HepG2 (cell line): ENCODE results near the gene ZNF653. TPM values are rescaled to one million over a fixed set of nuclear protein-coding genes. Genes with fewer than 3 reads are reported as not detected.
A peak's percentile ranks its signal among the peaks of the same experiment; 100 is the strongest.

Experiments
- CBX1 ChIP-seq: IDR thresholded peaks from one replicate; pipeline ENCODE4 v1.6.1; 2016; ENCODE audit warnings: antibody characterized with exemption, low read depth
- DNMT3B ChIP-seq: conservative IDR thresholded peaks from 2 replicates; pipeline ENCODE4 v1.6.1; 2016; ENCODE audit warnings: missing biosample characterization, control low read depth
- KAT7 ChIP-seq: IDR thresholded peaks from 2 replicates; pipeline ENCODE4 v1.6.1; 2018; ENCODE audit warnings: borderline replicate concordance, missing compliant biosample characterization
- NR2F6 ChIP-seq, 2 experiments: IDR thresholded peaks; 2 replicates each; pipeline ENCODE4 v1.6.1; 2016; ENCODE audit warnings: antibody characterized with exemption in 1 of 2, mild to moderate bottlenecking in 1 of 2
- NRL ChIP-seq: sonication (generic); formaldehyde crosslinking; IDR thresholded peaks from 2 replicates; pipeline ENCODE4 v1.5.0; 2020; ENCODE audit warnings: missing genetic modification reagents, mild to moderate bottlenecking, moderate library complexity, borderline replicate concordance
- PHF5A ChIP-seq: IDR thresholded peaks from one replicate; pipeline ENCODE4 v1.6.1; 2018; ENCODE audit warnings: low read depth, missing genetic modification reagents; ENCODE audit not compliant: unreplicated experiment
- RFX5 ChIP-seq: IDR thresholded peaks from 2 replicates; pipeline ENCODE4 v1.6.1; 2011; ENCODE audit warnings: low read depth, low read length, improper control_type of control experiment
- RORA ChIP-seq: sonication (generic); formaldehyde crosslinking; IDR thresholded peaks from 2 replicates; pipeline ENCODE4 v1.5.0; 2020; ENCODE audit warnings: mild to moderate bottlenecking, missing genetic modification reagents, moderate library complexity
- SIN3B ChIP-seq: fragments of 150-350 bp; IDR thresholded peaks from 2 replicates; pipeline ENCODE4 v1.6.1; 2014; ENCODE audit warnings: low read length
- ZBTB25 ChIP-seq: IDR thresholded peaks from 2 replicates; pipeline ENCODE4 v1.6.1; 2018; ENCODE audit warnings: missing genetic modification reagents
- ZBTB34 ChIP-seq: sonication (generic); formaldehyde crosslinking; IDR thresholded peaks from 2 replicates; pipeline ENCODE4 v1.8.0; 2022; ENCODE audit warnings: mild to moderate bottlenecking, missing genetic modification reagents
- ZFX ChIP-seq: sonication (generic); formaldehyde crosslinking; IDR thresholded peaks from 2 replicates; pipeline ENCODE4 v1.4.0; 2020; ENCODE audit warnings: mild to moderate bottlenecking, low read depth, missing genetic modification reagents, moderate library complexity
- ZIK1 ChIP-seq: sonication (generic); formaldehyde crosslinking; IDR thresholded peaks from 2 replicates; pipeline ENCODE4 v1.5.0; 2020; ENCODE audit warnings: mild to moderate bottlenecking, low read depth, missing genetic modification reagents, borderline replicate concordance
- ZNF142 ChIP-seq: sonication (generic); formaldehyde crosslinking; IDR thresholded peaks from 2 replicates; pipeline ENCODE4 v1.4.0; 2020; ENCODE audit warnings: missing genetic modification reagents
- ZNF230 ChIP-seq: sonication (generic); formaldehyde crosslinking; IDR thresholded peaks from 2 replicates; pipeline ENCODE4 v1.4.0; 2020; ENCODE audit warnings: mild to moderate bottlenecking, missing genetic modification reagents
- ZNF570 ChIP-seq: sonication (generic); formaldehyde crosslinking; IDR thresholded peaks from 2 replicates; pipeline ENCODE4 v1.4.0; 2020; ENCODE audit warnings: mild to moderate bottlenecking, missing genetic modification reagents, borderline replicate concordance
- ZNF704 ChIP-seq: sonication (generic); formaldehyde crosslinking; IDR thresholded peaks from 2 replicates; pipeline ENCODE4 v1.8.1; 2023; ENCODE audit warnings: mild to moderate bottlenecking, inconsistent platforms, moderate library complexity, missing genetic modification reagents, borderline replicate concordance
- ZSCAN12 ChIP-seq: sonication (generic); formaldehyde crosslinking; IDR thresholded peaks from 2 replicates; pipeline ENCODE4 v1.9.0; 2021; ENCODE audit warnings: mild to moderate bottlenecking, missing genetic modification reagents
- ZSCAN9 ChIP-seq: IDR thresholded peaks from 2 replicates; pipeline ENCODE4 v1.6.1; 2016; ENCODE audit warnings: borderline replicate concordance
- polyA plus RNA-seq, 8 experiments: library from polyadenylated mRNA; depleted of rRNA in 3 of 8; stranded (reverse) in 7 of 8; unstranded in 1 of 8; fragments of >200 nt; fragmentation: Illumina TruSeq in 4 of 8; extraction: Trizol in 4 of 8; gene quantifications; 2 replicates each; pipeline versions ENCODE4 v1.2.1 to v1.2.3, GENCODE V29; 2011 to 2016; ENCODE audit warnings: low read depth in 4 of 8, missing spikeins in 1 of 8, mixed read lengths in 1 of 8; ENCODE audit not compliant: insufficient read depth in 1 of 8
- total RNA-seq, 5 experiments: library from RNA; depleted of rRNA; stranded (reverse); fragments of >200 nt; fragmentation: Illumina TruSeq; extraction: Trizol; gene quantifications; 2 replicates each; pipeline ENCODE4 v1.2.3, GENCODE V29; 2016; ENCODE audit warnings: low read depth in 1 of 5
- TF ChIP-seq, protein P1 (sequence below): sonication (generic); formaldehyde crosslinking; IDR thresholded peaks from 2 replicates; pipeline ENCODE4 v1.8.1; 2023; ENCODE audit warnings: missing genetic modification reagents, mild to moderate bottlenecking, borderline replicate concordance
- TF ChIP-seq, protein P2 (sequence below): sonication (generic); formaldehyde crosslinking; IDR thresholded peaks from 2 replicates; pipeline ENCODE4 v1.4.0; 2020; ENCODE audit warnings: mild to moderate bottlenecking, missing genetic modification reagents

Gene ZNF653
- total and polyA plus RNA-seq, 2 of the 13 experiments (the other 11 are each of a cell fraction or from before 2014, with no cell fraction given): 4.7 to 7.1 TPM

DNA sequence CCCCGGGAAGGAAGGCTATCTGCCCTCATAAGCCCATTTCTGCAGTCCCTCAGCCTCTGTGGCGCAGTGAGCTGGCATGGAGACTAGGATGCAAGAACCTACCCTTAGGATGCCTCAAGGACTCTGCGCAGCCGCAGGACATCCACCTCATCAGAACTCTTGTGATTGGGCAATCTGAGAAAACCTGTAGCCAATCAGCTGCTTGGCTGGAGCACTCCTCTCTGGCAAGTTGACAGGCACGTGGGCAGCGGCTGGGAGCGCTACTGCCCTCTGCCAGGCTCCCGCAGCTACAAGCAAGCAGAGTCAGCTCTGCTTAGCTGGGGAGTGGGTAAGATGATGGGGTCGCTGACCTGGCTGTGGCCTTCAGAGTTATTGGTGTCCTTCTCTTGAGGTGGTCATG lies 24.8 kb upstream of the ZNF653 start (continued):
- no peak for TF ChIP-seq ZNF142 (CRISPR knock-in tag)
- no peak for TF ChIP-seq ZNF230 (CRISPR knock-in tag)
- TF ChIP-seq SIN3B: peak; percentile 36; the same call in 1 of the 2 replicates
- TF ChIP-seq ZFX (CRISPR knock-in tag): peak; percentile 19; the same call in 1 of the 2 replicates
- no peak for TF ChIP-seq ZNF570 (CRISPR knock-in tag)
- no peak for TF ChIP-seq RORA
- 0 out of 2 replicates have a peak, but pooled peaks have one; percentile 43 for TF ChIP-seq ZBTB25 (CRISPR knock-in tag)
- TF ChIP-seq RFX5: no peak
- no peak for TF ChIP-seq NR2F6 (IDR thresholded peaks at IDR 0.05)
- peak; percentile 51; the same call in 1 of the 2 replicates for TF ChIP-seq NR2F6 (CRISPR knock-in tag; IDR thresholded peaks at IDR 0.05)
- peak; percentile 66 for TF ChIP-seq CBX1
- TF ChIP-seq ZSCAN9 (CRISPR knock-in tag): peak; percentile 40; the same call in 1 of the 2 replicates
- no peak for TF ChIP-seq DNMT3B (CRISPR knock-in tag)
- TF ChIP-seq, protein P1, sequence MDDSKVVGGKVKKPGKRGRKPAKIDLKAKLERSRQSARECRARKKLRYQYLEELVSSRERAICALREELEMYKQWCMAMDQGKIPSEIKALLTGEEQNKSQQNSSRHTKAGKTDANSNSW (CRISPR knock-in tag): no peak
- TF ChIP-seq NRL: no peak
- no peak for TF ChIP-seq ZBTB34
- TF ChIP-seq, protein P2, sequence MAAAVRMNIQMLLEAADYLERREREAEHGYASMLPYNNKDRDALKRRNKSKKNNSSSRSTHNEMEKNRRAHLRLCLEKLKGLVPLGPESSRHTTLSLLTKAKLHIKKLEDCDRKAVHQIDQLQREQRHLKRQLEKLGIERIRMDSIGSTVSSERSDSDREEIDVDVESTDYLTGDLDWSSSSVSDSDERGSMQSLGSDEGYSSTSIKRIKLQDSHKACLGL: no peak
- TF ChIP-seq ZSCAN12 (CRISPR knock-in tag): no peak
- TF ChIP-seq ZNF704: no peak
- no peak for TF ChIP-seq PHF5A
- TF ChIP-seq ZIK1 (CRISPR knock-in tag): no peak
- TF ChIP-seq KAT7 (CRISPR knock-in tag): no peak
